C1 segment of cervical spinal cord (tissue), 14 donors: ENCODE results near the gene CXorf66.
"Not testable (repeated sequence)": the region's sequence is repeated elsewhere in the genome, so short reads cannot be mapped to it uniquely, and the experiment has no call there.

Source experiments
- DNase-seq, 14 donors: peaks; one replicate each; lab custom pipeline; 2025; lab: John Stamatoyannopoulos, UW

CXorf66 gene, protein sequence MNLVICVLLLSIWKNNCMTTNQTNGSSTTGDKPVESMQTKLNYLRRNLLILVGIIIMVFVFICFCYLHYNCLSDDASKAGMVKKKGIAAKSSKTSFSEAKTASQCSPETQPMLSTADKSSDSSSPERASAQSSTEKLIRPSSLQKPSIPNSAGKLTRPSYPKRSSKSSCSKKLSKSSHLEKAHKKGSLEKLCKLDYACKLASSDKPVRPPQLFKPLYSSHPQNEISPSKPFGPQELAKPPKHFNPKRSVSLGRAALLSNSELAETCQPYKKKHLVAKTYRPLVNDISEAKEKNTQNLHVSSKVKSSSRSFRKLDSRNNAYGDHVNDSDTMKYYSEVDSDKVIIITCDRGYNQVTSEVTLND

DNA sequence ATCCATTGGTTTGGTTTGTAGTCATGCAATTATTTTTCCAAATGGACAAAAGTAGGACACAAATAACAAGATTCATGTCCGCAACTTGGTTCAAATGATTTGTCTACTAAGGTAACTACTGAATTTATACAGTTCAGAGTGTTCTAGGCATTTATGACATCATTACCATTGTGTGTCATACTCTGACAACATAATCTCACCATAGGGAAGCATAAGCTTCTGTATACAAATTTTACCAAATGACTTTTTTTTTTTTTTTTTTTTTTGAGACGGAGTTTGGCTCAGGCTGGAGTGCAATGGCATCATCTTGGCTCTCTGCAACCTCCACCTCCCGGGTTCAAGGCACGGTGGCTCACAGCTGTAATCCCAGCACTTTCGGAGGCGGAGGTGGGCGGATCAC, at the start of gene CXorf66:
CXorf66 (minus strand) TSS at position 101 of the 400 bp plus-strand sequence; CDS start at position 76, 25 bp downstream.
- DNase-seq: no peak

DNA sequence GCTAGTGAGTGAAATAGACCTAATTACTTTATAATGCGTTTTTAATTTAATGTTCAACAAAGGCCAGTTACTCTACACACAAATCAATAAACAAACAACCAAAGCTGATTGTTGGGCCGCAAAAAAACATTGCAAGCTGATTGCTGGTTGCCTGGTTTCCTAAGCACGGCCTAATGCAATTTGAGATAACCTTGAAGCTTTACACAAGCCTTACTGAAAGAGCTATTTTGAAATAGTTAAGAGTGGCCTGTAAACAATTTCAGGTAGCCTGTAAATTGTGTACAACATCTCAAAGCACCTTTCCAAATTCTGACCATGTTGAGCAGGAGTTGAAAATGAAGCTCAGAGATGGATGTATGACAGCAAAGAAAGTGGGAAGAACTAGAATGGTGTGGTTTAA, 17.5 kb upstream of the CXorf66 start:
- no peak for DNase-seq

DNA sequence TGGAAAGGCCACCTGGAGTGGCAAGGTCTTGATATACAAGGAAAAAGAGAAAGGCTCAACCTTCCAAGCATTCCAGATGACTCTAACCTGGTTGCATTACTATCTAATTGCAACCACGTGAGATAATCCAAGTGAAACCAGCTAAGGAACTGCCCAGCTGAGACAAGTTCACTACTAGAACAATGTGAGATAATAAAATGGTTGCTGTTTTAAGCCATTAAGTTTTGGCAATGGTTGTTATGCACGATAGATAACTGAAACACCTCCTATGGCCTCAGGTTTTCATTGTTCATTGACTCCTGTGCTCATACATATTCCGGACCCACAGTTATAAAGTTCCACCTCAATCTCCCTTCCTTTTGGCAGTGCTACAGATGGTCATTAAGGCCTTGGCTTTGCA, 9.2 kb upstream of the CXorf66 start:
- DNase-seq: no peak

DNA sequence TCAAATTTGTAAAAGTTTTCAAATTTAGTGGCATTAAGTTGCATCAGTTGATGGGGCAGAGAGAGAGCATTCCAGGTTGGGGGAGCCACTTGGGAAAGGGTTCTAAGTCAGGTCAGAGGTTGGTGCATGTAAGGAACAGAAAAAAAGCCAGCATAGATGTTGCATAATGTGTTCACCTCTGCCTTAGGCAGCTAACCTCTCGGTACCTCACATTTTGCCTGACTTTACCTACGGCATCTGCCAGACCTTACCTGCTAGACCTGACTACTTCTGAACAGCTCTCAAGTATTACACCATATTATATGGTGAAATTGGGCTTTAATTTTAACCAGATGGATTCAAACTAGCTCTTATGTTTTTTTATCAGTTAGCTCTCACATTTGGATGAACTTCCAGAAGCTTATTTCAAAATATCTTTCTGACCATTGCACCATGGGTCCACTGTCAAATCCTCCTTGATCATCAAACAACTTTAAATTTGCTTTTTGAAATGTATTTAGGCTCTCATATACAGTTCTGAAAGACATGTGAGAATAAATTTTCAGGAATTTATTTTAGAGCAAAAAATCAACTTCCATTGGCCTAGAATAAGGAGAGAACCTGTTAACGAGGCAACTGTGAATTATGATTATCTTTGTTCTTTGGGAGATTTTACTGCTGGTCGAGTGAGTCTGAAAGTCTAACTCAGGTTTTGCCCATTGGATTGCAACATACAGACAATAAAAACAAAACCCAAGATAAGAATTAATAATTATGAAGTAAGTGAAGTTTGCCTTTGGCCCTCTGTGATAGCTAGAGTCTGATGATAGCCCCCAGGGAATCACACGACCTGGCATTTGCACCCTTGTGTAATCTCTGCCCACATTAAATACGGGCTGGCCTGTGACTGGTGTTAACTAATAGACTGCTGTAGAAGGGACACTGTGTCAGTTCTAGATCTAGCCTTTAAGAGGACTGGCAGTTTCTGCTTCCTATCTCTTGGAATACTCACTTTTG, 7.6 kb upstream of the CXorf66 start:
- DNase-seq: no peak

DNA sequence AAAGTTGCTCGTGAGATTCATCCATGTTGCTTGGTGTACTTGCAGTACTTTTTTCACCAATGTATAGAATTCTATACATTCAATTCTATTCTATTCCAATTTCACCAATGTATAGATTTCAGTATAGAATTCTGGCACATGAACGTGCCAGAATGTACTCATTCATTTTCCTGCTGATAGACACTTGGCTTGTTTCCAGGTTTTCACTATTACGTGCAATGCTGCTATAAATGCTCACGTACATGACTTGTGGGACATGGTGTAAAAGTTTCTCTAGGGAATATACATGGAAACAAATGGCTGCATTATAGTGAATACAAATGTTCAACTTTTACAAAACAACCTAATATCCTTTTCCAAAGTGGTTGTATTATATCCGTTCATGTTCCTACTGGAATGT, 6.8 kb upstream of the CXorf66 start:
- no peak for DNase-seq

DNA sequence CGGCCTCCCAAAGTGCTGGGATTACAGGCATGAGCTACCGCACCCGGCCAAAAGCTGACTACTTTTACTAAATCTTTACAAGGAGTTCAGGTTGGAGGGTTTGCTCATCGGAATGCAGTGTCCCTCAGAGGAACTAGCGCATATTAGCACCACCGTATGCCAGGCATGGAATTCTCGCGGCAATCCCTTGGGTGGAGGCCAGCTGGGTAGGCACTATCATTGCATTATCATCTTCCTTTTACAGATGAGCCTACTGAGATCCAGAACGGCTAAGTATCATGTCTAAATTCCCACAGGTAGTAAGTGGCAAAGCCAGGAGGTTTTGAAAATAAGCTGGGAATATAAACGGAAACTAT, 6.1 kb upstream of the CXorf66 start:
- no peak for DNase-seq

DNA sequence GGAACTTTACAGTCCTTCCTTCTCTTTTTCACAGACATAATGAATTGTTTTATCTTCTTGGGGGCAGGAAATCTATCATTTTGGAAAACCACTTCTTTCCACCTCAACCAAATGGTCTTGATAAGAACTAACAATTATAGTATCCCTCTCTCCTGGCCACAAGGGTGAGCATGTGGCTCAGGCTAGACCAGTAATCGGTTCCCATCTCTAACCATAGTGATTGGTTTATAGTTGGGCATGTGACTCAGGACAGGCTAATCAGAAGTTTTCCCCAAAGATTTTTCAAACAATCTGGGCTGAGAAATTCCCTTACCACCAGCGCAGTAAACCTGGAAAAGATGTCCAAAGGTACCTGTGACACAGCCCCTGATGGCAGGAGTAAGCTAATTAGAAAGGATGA, 4.0 kb upstream of the CXorf66 start:
- DNase-seq: no peak

DNA sequence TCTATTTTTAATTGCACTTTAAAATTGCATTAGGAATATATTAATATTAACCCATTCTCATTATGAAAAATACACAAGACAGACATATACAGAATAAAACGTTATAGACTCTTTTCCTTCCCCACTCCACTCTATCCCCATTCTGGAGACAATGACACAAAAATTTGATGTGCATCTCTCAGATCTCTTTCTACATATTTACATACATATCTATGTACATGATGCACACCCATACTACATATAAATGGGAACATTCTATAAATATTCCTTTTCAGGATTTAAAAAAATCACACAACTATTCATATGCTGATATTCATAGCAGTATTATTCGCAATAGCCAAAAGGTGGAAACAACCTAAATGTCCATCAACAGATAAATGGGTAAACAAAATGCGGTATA, 2.4 kb upstream of the CXorf66 start:
- no peak for DNase-seq

DNA sequence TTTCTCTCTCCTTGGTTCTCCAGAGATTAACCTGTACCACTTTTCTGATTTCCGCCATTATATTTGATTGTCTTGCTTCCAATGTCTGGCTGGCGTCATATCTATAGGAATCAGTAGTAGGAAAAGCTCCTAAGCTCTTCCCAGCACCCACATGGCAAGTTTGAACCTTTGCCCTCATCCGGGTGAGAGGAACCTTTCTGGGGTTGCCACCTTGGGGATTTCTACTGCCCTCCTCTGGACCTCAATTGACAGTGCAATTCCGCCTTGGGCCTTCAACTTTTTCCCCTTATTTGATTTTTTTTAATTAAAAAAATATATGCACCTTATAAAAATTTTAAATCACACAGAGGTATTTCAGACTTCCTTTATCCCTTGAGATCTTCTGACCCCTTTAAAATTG, 2.0 kb upstream of the CXorf66 start:
- no peak for DNase-seq

DNA sequence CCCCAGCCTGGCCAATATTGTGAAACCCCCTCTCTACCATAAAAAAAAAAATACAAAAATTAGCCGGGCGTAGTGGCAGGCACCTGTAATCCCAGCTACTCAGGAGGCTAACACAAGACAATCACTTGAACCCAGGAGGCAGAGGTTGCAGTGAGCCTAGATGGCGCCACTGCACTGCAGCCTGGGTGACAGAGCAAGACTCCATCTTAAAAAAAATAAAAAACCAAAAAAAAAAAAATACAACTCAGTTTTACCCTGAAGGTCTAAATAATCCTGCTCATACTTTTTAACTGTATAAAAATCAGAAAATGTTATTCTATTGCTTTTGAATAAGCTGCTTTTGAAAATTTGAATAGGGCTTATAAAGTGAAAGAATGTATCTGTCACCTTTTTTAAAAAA, 838 bp upstream of the CXorf66 start:
- DNase-seq: not testable (repeated sequence)

DNA sequence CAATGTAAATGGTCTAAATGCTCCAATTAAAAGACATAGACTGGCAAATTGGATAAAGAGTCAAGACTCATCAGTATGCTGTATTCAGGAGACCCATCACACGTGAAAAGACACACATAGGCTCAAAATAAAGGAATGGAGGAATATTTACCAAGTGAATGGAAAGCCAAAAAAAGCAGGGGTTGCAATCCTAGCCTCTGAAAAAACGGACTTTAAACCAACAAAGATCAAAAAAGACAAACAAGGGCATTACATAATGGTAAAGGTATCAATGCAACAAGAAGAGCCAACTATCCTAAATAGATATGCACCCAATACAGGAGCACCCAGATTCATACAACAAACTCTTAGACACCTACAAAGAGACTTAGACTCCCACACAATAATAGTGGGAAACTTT, 4.2 kb downstream of the CXorf66 start:
- not testable (repeated sequence) for DNase-seq

DNA sequence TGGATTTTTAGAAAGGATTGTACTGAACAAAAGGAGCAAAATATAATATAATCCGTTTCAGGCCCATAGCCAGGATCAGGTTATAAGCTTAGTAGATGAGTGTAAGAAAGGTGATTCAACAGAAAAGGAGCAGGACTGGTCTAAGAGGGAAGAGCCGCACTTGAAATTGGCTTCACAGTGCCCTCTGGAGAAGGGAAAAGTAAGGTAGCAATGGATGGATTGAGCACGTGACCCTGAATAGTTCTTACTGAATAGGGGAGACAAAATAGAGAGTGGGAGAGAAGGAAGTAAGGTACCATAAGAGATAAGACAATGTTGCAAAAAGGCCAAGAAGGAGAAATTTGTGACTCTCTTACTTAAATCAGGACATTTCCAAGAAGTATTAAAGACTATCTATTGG, 15.6 kb downstream of the CXorf66 start:
- DNase-seq: no peak

DNA sequence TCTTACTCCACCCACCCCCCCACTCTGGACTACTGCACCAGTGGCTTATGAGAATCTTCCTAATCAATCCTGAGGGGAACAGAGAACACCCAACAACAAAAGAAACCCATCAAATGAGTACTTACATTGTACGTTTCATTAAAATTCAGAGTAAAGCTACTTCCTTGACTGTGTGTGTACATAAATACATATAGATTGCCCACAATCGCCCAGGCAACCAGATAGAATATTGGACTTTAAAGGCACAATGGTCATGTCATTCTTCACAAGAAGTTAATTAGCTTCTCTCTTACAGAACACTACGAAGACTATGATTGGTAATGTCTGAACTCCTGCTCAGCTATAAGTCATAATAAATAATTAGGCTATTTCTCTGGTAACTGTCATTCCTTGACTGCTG, 20.2 kb downstream of the CXorf66 start:
- DNase-seq: no peak

DNA sequence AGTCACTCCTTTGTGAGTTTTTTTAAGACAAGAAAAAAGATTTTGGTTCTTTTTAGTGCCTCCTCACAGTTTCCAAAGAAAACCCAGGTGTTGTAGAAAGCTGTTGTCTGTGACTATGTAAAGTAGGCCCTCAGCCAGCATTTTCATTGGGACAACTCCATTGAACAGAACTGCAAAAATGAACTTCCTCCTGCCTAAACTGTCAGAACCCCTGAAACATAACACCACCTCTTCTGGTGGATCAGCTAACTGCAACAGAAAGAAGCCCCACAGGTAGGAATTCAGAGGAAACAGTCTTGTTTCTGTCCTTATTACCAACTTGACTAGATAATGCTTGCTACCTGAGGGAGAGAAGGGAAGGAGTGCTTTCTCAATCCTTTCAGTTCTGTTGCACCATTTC, 29.1 kb downstream of the CXorf66 start:
- no peak for DNase-seq

DNA sequence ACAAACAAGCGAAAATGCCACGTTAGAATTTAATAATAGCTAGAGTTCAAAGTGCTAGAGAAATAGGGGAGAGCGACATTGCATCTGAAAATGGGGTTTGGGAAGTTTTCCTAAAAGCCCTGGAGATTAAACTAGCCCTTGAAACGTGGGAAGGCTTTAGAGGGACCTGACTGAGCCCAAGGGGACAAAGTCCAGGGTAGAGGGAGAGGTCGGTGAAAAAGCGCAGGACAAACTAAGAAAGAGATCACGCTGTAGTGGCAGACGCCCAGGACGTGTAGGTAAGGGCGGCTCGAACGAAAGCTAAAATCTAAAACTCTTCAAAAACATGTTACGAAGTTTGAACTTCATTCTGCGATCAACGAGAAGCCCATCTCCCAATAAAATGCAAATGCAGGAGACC, 31.4 kb downstream of the CXorf66 start:
- DNase-seq: no peak

DNA sequence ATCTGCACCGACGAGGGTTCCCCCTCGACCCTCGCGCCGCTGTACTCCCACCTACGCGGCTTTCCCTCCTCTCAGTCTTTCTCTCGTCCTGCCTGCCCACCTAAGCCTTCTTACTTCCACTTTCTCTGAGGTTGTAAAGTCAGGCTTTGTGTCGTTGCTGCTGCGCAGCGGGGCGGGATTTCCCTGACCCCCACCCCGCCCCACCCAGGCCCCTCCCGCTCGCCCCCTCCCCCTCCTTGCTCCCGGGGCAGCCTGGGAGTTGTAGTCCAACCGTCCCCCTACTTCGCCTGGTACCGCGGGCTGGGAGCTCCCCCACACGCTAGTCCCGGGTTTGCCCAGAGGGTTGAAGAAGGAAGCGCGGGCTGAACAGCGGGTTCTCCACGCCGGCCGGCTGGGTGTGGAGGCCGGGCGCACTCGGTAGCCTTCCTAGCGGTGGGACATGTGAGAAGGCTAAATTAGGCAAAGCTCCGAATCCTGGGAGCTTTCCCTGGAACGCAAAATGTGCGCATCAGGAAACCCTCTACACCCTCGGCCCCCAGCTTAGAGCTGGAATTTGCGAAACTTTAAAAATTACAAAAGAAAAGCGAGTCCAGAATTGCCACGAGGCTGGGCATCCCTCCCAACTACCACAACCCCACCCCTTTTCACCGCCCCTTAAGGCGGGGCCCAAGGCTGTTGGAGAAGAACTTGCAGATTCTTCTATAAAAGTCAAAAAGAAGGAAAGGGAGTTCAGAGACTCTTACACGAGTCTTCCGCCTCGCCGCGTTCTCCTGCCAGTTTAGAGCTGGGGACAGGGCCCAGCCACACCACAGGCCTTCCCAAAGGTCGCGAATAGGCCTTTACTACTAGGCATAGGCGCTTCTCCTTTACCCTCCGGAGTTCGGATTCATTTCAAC, 32.2 kb downstream of the CXorf66 start, which contains the start of gene ATP11C:
ATP11C (minus strand) TSS at position 153 of the 896 bp plus-strand sequence. CDS start 1,011 bp downstream, outside the sequence.
- peak; percentile 7 to 84 (median 67) for DNase-seq

DNA sequence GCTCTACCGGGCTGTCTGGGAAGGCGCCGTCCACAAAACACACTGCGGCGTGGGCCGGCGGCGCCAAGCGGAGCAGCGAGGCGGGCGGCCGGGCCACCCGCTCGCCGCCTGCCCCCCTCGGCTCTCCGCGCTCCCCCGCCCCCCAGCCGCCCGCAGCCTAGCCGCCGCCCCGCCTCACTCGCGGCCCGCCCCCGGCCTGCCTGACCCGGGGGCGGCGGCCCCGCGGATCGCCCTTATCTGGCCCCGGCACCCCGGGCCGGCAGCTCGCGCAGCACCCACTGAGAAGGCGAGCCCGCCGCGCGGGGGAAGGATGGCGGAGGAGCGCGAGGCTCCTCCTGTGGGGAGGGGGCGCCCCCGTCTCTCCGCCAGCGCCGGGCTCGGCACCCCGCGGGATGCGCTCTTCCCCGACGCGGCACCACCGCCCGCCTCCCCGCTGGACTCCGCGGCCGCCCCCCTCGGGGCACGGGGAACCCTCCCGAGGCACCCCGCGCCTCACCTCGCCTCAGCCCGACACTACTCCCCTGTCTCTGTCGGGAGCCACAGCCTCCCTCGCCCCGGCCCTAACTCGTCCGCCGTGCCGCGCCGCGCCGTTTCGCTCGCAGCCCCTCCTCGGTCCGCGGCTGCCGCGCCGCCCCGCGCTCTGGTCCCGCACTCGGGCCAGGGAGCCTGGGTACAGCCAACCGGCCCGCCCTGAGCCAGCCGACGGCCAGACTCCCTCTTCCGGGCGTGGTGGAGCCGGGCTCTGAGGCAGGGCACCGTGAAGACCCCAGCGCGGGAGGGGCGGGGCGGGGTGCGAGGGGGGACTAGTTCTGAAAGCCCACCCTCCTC, 33.0 kb downstream of the CXorf66 start:
- DNase-seq: peak in 10 of 14 donors; percentile 5 to 75 (median 21)

DNA sequence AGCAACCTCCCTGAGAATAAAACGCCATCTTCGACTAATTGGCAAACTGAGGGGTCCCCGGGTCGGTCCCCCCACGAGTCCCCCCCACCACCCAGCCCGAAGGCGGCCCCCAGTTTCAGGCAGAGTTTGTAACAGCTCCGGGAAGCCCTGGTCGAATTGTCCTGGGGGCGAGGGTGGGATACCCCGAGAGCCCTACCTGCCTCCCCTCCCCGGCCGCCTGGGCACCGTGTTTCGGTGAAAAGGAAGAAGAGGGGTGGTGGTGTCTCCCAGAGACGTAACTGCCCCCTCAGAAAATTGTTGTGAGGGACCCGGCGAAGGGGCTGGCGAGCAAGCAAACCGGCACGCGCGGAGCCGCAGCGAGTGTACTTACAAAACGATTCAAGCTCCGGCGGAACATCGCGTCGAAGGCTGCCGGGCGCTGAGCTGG, 33.7 kb downstream of the CXorf66 start:
- DNase-seq: peak in 1 of 14 donors; percentile 23

DNA sequence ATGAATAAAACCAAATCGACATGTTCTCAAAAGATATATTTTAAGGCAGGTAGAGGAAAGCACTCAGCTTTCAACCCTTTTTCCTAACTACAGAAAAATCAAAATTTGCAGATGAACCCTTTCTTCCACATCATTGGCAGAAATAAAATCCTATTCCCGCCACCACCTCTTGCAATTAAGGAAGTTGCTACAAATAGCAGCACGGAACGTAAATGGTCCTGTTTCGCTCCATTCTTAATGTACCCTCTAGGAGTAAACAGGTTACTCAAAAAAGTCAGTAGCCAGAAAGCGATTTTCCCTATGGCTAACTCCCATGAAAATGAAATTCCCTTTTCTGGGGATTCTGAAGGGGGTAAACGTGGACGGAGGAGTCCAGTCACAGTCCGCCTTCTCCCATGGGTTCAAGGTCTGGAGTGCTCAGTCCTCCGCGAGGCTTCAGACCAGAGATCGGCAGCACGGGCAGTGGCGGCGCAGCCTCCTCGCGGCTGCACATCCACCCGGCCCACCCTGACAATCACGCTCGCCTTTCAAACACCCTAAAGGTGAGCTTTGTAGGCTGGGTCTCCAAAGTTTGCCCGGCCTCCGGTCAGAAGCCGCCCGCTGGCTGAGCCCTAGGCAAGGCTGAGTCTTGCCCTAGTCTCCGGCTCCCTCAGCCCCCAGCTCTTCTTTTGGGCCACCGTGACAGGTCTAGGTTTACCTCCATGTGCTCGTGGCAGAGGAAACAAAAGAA, 34.2 kb downstream of the CXorf66 start:
- DNase-seq: peak in 4 of 14 donors; percentile 2 to 15 (median 6)

DNA sequence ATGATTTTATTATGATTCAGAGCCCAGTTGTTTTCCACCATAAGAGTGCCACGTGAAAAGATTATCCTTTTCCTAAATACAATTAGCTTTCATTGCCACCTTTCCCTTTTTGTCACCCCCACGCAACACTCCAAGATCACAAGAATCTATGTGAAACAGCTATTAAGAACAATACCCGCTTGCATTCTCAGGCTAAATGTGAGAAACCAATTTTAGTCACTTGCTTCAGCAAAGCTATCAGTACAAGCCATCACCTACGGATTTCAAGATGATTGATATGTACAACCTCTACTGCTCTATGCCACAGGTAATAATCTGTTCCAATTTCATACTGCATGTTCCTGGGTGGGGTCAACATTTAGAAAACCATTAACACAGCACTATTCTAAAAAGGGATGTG, 34.9 kb downstream of the CXorf66 start:
- DNase-seq: no peak
